Activated CD4-positive, alpha-beta T cell treated with anti-CD3 and anti-CD28 coated beads, Interleukin-2, amount 10 ng/mL, durations not matched to agents 24 days and 14 days (primary cell): ENCODE results near the gene BACH2. TPM values are rescaled to one million over a fixed set of nuclear protein-coding genes. Genes with fewer than 3 reads are reported as not detected.
A peak's percentile ranks its signal among the peaks of the same experiment; 100 is the strongest.
"Not testable (repeated sequence)": the region's sequence is repeated elsewhere in the genome, so short reads cannot be mapped to it uniquely, and the experiment has no call there.

ENCODE experiments used
- DNase-seq: peaks from one replicate; pipeline ENCODE4 v3.0.0; 2022
- H3K27ac Mint-ChIP-seq: one replicate; pipeline ENCODE4 v1.8.0; 2022; ENCODE audit warnings: mild to moderate bottlenecking, mixed read lengths
- H3K27me3 Mint-ChIP-seq: one replicate; pipeline ENCODE4 v1.8.0; 2022; ENCODE audit warnings: mixed read lengths
- H3K36me3 Mint-ChIP-seq: one replicate; pipeline ENCODE4 v1.8.0; 2022; ENCODE audit warnings: low read depth, mild to moderate bottlenecking, mixed read lengths
- H3K4me1 Mint-ChIP-seq: one replicate; pipeline ENCODE4 v1.8.0; 2021; ENCODE audit warnings: mixed read lengths
- H3K4me3 Mint-ChIP-seq: one replicate; pipeline ENCODE4 v1.8.0; 2022; ENCODE audit warnings: mild to moderate bottlenecking, moderate library complexity, mixed read lengths
- H3K9me3 Mint-ChIP-seq: one replicate; pipeline ENCODE4 v1.8.0; 2021; ENCODE audit warnings: mixed read lengths
- intact Hi-C: fragments of 100-400 bp; cut with micrococcal nuclease; formaldehyde crosslinking; loops from one replicate; pipeline ENCODE4 v1.15.1; 2023
- total RNA-seq: library from RNA; stranded (reverse); gene quantifications from 2 replicates; pipeline ENCODE4 v1.2.3, GENCODE V29; 2022

Gene BACH2
- total RNA-seq, 1 donor from 2014 or later, result 69.2 TPM

DNA sequence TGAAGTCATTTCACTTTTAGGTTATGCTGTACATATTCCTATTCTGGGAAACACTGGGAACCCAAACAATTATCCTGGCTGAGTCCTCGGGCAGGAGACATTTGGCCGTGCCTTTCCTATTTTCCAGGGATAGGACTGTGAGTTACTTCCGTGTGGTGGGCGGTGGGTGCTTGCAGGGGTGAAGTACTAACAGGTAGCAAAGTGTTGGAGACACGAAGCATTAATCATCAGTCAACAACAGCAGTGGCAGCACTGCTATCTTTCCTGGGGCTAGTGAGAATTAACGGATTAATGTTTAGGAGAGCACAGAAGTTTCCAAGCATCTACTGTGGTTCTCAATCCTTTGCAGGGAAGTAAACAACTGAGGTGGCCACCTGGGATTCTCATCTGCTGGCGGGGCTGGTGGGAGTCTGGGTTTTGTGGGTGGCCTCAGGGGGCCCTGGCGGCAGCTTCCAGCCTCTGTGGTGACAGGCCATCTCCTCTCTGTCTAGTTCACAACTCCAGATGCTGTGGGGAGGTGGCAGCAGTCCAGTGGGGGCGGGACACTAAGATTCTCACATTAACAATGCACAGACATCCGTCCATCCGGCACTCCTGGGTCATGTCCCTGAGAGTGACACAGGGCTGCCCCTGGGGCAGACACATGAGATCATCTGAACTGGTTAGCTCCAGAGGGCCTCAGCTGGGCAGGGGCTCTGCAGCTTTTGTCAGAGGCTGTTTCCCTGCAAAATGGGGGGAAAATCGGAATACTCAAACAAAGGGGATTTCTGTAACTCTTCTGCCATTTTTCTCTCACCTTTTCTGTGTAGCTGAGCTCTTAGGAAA, 311.5 kb downstream of the BACH2 start:
- Mint-ChIP-seq H3K36me3 (peaks cover 65% of the 10 kb centered on the region), H3K9me3 (no peaks in the 10 kb centered on the region), H3K27ac (peak overlapping the region; percentile 83), H3K27me3 (no peaks in the 10 kb centered on the region), H3K4me3 (peak overlapping the region; percentile 23), H3K4me1 (peaks cover 52% of the 10 kb centered on the region)
- intact Hi-C loops, result no loop called here
- DNase-seq, result no peak

DNA sequence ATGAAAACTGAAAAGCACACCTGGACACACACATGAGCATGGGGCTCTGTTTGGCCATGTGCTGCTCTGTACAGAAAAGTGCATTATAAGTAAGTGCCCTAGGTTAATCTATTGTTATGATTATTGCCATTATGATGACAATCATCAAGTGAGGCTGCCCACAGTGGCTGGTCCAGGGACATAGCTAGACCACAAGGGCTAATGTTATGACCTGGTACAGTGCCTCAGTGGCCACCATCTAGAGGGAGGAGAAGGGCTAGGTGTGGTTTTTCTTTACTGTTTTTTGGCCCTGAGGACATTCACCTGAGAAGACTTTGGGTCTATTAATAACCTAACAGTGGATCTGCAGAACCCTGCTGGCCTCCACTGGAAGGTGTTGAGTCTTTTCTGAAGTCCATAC, 316.3 kb downstream of the BACH2 start:
- Mint-ChIP-seq H3K4me1 (peaks cover 18% of the 10 kb centered on the region), H3K27me3 (no peaks in the 10 kb centered on the region), H3K36me3 (peaks cover 36% of the 10 kb centered on the region), H3K9me3 (no peaks in the 10 kb centered on the region), H3K27ac (no peak overlapping the region), H3K4me3 (no peak overlapping the region)
- intact Hi-C loops, result no loop called here
- no peak for DNase-seq

DNA sequence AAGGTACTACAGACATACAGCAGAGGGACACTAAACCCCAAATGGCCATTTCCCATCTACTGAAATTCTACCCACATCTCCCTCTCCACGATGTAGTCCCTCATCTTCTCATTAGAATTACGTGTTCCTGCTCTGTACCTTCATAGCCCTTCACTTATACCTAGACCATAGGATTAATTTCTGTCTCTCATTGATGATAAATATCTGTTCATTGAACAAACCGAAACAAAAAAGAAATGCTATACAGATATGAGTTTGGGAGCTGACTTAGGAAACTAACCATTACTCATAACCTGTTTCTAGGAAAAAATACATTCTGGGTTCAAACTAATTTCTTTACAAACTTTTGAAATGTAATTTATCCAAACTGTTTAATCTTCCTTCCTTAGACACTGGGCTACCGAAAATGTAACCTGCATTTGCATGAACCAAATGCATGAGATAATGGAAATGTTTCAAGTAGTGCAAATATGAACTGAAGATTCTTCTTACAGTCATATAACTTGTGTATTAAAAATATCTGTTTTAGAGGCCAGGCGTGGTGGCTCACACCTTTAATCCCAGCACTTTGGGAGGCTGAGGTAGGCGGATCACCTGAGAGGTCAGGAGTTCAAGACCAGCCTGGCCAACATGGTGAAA, 317.0 kb downstream of the BACH2 start:
- Mint-ChIP-seq H3K27me3 (no peaks in the 10 kb centered on the region), H3K9me3 (no peaks in the 10 kb centered on the region), H3K27ac (no peak overlapping the region), H3K4me3 (peak overlapping the region; percentile 16), H3K36me3 (peaks cover 38% of the 10 kb centered on the region), H3K4me1 (peaks cover 17% of the 10 kb centered on the region)
- DNase-seq, result no peak
- intact Hi-C loops, result loop anchor here (2.0 kb wide), 2 partner anchors 15 to 21 kb away; no protein-coding TSS in a partner anchor

- no peak overlapping the region for H3K4me3 Mint-ChIP-seq
- H3K27me3 Mint-ChIP-seq, result no peaks in the 10 kb centered on the region
- intact Hi-C loops, result loop anchor here (2.0 kb wide), 2 partner anchors 14 to 22 kb away; no protein-coding TSS in a partner anchor
- H3K9me3 Mint-ChIP-seq, result no peaks in the 10 kb centered on the region
- no peak overlapping the region for H3K27ac Mint-ChIP-seq
- DNase-seq, result no peak
- peaks cover 12% of the 10 kb centered on the region for H3K4me1 Mint-ChIP-seq
- peaks cover 40% of the 10 kb centered on the region for H3K36me3 Mint-ChIP-seq
These were observed 317.9 kb downstream of the BACH2 start for GRCh38 chr6:89978749-89979145.

DNA sequence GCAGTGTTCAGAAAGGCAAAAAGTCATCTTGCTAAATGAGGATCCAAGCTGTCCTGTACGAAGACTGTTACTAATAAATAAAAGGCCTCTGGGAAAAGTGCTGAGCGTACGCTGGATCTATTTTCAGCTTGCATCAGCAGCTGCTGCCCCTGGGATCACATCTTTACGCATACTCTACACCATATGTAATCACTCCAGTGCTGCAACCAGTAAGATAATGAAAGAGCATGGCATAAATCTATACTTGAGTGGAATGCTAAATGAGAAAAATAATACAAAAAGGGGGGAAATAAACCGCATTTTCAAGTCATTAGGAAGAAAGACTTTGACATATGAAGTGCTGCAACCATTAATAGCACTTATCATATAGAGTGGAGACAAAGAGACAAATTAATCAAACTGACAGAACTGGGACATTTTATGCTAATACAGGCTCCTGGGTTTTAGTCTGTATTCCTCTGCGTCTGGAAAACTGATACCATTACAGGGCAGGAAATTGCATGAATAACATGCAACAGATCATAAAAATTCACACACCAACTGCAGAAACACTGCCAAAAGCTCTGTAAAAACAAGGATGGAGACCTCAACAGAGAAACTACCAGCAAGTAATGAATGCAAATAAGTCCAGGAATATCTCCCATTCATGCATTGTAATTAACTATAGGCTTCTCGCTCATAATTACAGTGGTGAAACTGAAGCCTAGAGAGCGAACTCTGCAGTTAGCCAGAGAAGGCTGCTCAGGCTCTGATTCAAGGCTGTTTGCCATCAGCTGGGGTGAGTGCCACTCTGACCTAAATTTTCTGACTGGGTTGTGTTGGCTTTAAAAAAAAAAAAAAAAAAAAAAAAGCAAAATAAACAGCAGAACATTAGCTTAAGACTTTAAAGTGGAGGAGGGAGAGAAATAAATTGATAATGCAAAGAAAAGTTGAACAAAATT, 318.6 kb downstream of the BACH2 start:
- Mint-ChIP-seq H3K4me3 (no peak overlapping the region), H3K27ac (no peak overlapping the region), H3K4me1 (peaks cover 16% of the 10 kb centered on the region), H3K9me3 (no peaks in the 10 kb centered on the region), H3K36me3 (peaks cover 41% of the 10 kb centered on the region), H3K27me3 (no peaks in the 10 kb centered on the region)
- DNase-seq, result no peak
- intact Hi-C loops, result loop anchor here (2.0 kb wide), 2 partner anchors 13 to 23 kb away; no protein-coding TSS in a partner anchor

- Mint-ChIP-seq H3K9me3 (no peaks in the 10 kb centered on the region), H3K27ac (no peak overlapping the region), H3K4me3 (no peak overlapping the region), H3K4me1 (peaks cover 15% of the 10 kb centered on the region), H3K27me3 (no peaks in the 10 kb centered on the region), H3K36me3 (peaks cover 39% of the 10 kb centered on the region)
- no peak for DNase-seq
- intact Hi-C loops, result no loop called here
These were observed 320.0 kb downstream of the BACH2 start for GRCh38 chr6:89976694-89977020.

- no peak overlapping the region for H3K27ac Mint-ChIP-seq
- DNase-seq, result no peak
- peaks cover 35% of the 10 kb centered on the region for H3K36me3 Mint-ChIP-seq
- intact Hi-C loops, result no loop called here
- no peak overlapping the region for H3K4me3 Mint-ChIP-seq
- no peaks in the 10 kb centered on the region for H3K9me3 Mint-ChIP-seq
- H3K4me1 Mint-ChIP-seq, result peaks cover 15% of the 10 kb centered on the region
- H3K27me3 Mint-ChIP-seq, result no peaks in the 10 kb centered on the region
These were observed 320.5 kb downstream of the BACH2 start for GRCh38 chr6:89975991-89976693.

GRCh38 chr6:89975366-89975765, 321.3 kb downstream of the BACH2 start:
- H3K9me3 Mint-ChIP-seq, result no peaks in the 10 kb centered on the region
- DNase-seq, result no peak
- no peaks in the 10 kb centered on the region for H3K27me3 Mint-ChIP-seq
- H3K36me3 Mint-ChIP-seq, result peaks cover 34% of the 10 kb centered on the region
- H3K27ac Mint-ChIP-seq, result no peak overlapping the region
- intact Hi-C loops, result no loop called here
- H3K4me3 Mint-ChIP-seq, result no peak overlapping the region
- H3K4me1 Mint-ChIP-seq, result peaks cover 15% of the 10 kb centered on the region

DNA sequence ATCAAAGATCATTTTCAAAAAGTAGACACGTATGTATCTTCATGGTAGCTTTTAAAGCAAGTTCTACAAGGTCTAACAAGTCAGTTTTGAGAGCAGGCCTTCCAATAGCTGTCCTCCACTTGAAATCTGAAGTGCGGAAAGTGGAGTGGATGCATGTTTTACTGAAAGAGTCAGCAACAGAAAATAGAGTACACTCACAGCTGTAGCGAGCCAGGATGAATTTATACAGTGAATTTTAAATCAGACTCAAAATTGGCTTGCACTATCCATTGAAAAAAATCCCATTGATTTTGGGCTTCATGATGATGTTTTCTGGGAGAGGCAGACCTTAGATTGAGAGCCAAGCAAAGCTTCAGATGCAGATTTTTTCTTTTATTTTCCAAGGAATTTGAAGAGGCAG, 321.8 kb downstream of the BACH2 start:
- H3K27me3 Mint-ChIP-seq, result no peaks in the 10 kb centered on the region
- no peak for DNase-seq
- peaks cover 15% of the 10 kb centered on the region for H3K4me1 Mint-ChIP-seq
- peaks cover 34% of the 10 kb centered on the region for H3K36me3 Mint-ChIP-seq
- H3K27ac Mint-ChIP-seq, result no peak overlapping the region
- no peak overlapping the region for H3K4me3 Mint-ChIP-seq
- no peaks in the 10 kb centered on the region for H3K9me3 Mint-ChIP-seq
- intact Hi-C loops, result no loop called here

DNA sequence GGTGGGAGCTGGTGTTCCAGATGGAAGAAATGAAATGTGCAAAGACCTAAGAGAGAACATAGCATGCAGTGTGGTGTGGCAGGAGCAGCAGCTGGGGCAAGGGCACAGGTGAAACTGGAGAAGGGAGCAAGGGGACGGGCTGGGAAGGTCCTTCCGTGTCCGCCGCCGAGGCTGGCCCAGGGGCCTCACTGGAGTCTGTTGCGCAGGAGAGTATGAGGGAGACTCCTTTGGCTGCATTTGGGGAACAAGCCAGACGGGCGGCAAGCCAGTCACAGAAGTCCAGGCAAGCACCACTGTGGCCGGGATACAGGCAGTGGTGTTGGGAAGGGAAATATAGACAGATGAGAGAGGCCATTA, 324.6 kb downstream of the BACH2 start:
- Mint-ChIP-seq H3K9me3 (no peaks in the 10 kb centered on the region), H3K27me3 (no peaks in the 10 kb centered on the region), H3K36me3 (peaks cover 44% of the 10 kb centered on the region), H3K4me1 (peaks cover 26% of the 10 kb centered on the region), H3K27ac (peak overlapping the region; percentile 65), H3K4me3 (peak overlapping the region; percentile 3)
- DNase-seq, result no peak
- intact Hi-C loops, result no loop called here

- H3K4me3 Mint-ChIP-seq, result peak overlapping the region; percentile 3
- H3K9me3 Mint-ChIP-seq, DNase-seq, H3K27me3 Mint-ChIP-seq, intact Hi-C loops: not testable (repeated sequence)
- peaks cover 45% of the 10 kb centered on the region for H3K36me3 Mint-ChIP-seq
- peaks cover 27% of the 10 kb centered on the region for H3K4me1 Mint-ChIP-seq
- peak overlapping the region; percentile 65 for H3K27ac Mint-ChIP-seq
These were observed 325.2 kb downstream of the BACH2 start for GRCh38 chr6:89971338-89972024.

DNA sequence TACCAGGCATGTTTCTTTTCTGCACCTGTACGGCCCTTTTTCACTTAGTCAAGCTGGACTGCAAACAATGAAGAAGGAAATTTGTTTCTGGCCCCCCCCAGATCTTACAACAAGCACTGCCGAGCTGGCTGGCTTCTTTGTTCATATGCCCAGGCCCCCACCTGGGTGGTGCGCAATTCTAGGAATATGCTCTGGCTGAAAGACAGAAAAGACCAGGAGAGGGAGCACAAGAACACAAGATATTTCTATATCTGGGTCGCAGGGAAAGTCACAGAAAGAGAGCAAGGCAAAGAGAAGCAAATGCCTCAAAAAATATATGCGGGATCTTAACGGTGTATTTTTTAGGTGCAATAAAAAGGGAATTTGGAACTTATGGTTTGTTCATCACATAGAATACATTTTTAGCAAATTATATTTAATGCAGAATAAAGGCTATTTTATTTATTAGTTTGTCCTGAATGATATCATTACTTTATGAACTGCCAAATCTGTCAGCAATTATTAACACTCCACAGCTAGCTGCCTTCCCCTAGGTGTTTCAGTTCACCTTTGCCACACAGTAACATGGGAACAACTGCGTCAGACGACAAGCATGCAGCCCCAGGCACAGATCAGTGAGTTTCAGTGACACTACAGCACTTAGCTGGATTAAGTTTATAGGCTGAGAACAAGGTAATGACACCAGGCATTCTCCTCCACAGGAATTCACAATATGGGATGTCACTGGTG, 325.9 kb downstream of the BACH2 start:
- peak; percentile 73 for DNase-seq
- H3K27ac Mint-ChIP-seq, result no peak overlapping the region
- H3K4me3 Mint-ChIP-seq, result no peak overlapping the region
- peaks cover 47% of the 10 kb centered on the region for H3K36me3 Mint-ChIP-seq
- intact Hi-C loops, result no loop called here
- H3K4me1 Mint-ChIP-seq, result peaks cover 32% of the 10 kb centered on the region
- H3K27me3 Mint-ChIP-seq, result no peaks in the 10 kb centered on the region
- H3K9me3 Mint-ChIP-seq, result no peaks in the 10 kb centered on the region
